CD4-positive, alpha-beta T cell treated with Interferon alpha-2 for 1 hour (primary cell): ENCODE data around the gene HOXB6.

Experiments used
- DNase-seq, 2 donors: peaks; one replicate each; pipeline ENCODE4 v3.0.0-alpha.2; 2020 to 2022

HOXB6 gene

GRCh38 chr17:48577946-48578615, 26.7 kb downstream of the HOXB6 start, which contains the start of gene HOXB4:
Gene HOXB4, minus strand, starts transcription at chr17:48578350. Its CDS starts 31 bp downstream, at chr17:48578319.
- peak; percentile 47 to 78 for DNase-seq

DNA sequence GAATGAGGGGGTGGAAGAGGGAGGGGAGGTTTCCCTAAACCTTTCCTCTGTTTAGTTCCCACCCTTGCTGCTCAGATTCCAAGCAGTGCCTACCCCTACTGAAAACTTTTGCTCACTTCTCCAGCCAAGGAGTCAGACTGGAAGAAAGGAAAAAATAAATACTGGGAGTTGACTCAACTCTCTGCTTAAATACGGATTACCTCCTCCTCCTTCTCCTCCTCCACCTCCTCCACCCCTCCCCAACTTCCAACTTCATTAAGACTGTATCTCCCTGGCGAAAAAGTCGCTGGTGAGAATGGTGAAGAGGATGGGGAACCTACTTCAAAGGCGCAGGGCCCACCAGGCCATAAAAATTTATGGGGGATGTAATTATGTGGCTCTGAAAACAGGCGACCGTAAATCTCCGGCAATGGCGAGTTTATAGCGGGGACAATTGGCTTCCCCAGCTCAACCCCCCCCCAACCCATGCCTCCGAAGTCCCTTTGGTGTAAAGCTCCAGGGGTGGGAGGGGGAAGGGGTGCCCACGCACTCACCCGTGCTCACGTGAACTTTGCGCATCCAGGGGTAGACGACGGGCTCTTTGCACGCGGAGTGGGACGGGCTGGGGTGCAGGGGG, 27.3 kb downstream of the HOXB6 start:
- DNase-seq = no peak

DNA sequence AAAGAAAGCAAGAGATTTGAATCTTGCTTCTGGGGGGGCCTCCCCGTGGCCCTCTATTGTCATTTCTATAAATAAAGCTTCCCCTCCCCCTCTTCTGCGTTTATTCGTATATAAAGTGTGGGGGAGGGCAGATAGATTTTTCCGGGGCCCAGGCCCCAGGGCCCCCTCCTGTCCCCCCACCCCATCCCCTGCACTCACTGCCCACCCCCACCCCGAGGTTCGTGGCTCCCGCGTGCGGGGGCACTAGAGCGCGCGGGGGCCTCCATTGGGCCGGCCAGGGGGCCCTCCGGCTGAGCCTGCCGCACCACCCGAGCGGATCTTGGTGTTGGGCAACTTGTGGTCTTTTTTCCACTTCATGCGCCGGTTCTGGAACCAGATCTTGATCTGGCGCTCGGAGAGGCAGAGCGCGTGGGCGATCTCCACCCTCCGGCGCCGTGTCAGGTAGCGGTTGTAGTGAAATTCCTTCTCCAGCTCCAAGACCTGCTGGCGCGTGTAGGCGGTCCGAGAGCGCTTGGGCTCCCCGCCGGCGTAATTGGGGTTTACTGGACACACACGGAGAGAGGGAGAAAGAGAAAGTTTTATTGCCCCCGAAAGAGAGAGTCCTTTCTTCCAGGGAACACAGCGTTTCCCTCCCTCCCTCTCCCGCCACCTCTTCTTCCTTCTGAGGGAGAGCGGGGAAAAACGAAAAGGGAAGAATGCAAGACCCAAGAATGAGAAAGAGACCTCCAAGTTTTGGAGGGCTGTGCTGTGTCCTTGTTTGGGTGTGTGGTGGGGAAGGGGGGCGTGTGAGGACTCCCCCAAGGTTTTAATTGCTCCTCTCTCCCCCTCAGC, 28.1 kb downstream of the HOXB6 start:
- no peak for DNase-seq

GRCh38 chr17:48575673-48576478, 28.9 kb downstream of the HOXB6 start:
- no peak for DNase-seq

- DNase-seq = no peak
Measured at GRCh38 chr17:48575066-48575582, 29.7 kb downstream of the HOXB6 start.

GRCh38 chr17:48574505-48575065, 30.2 kb downstream of the HOXB6 start:
- DNase-seq = no peak

GRCh38 chr17:48571826-48572417, 32.9 kb downstream of the HOXB6 start:
- DNase-seq = no peak

DNA sequence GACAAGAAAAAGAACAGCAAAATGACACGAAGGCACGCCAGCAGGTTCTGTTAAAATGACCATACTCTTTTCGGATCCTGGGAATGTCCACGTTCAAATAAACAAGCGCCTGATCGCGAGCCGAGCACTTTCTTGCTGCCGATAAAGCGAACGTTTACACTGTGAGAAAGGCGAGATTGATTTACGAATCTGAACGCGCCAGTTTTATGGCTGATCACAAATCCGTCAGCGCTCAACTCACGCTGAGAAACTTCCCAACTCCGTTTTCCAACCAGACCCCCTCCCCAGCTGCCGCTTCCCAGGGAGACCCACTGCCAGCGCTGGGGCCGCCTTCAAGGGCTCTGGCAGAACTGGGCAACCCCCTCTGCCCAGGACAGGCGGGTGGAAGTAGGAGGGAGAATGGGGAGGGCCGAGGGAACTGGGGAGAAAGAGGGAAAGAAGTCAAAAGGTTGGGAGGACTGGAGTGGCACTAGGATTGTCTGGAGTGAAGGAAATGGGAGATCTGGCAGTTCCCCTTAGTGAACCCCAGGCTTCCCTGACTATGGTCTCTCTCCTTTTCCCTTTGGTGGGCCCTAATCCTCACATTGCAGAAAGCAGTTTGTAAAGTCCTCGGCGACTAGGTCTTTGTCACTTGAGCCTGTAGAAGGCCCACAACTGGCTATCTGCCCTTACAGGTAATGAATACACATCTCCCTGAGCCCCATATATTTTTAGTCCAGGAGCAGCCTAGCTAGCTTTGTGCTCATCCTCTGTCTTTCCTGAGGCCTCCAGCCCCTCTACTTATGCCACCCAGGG, 33.6 kb downstream of the HOXB6 start:
- DNase-seq = no peak

GRCh38 chr17:48570325-48571023, 34.3 kb downstream of the HOXB6 start:
- no peak for DNase-seq

- no peak for DNase-seq
Measured at GRCh38 chr17:48569674-48570324, 35.0 kb downstream of the HOXB6 start.

- no peak for DNase-seq
Measured at GRCh38 chr17:48569240-48569582, 35.6 kb downstream of the HOXB6 start.

GRCh38 chr17:48568499-48569239, 36.1 kb downstream of the HOXB6 start:
- DNase-seq = no peak

DNA sequence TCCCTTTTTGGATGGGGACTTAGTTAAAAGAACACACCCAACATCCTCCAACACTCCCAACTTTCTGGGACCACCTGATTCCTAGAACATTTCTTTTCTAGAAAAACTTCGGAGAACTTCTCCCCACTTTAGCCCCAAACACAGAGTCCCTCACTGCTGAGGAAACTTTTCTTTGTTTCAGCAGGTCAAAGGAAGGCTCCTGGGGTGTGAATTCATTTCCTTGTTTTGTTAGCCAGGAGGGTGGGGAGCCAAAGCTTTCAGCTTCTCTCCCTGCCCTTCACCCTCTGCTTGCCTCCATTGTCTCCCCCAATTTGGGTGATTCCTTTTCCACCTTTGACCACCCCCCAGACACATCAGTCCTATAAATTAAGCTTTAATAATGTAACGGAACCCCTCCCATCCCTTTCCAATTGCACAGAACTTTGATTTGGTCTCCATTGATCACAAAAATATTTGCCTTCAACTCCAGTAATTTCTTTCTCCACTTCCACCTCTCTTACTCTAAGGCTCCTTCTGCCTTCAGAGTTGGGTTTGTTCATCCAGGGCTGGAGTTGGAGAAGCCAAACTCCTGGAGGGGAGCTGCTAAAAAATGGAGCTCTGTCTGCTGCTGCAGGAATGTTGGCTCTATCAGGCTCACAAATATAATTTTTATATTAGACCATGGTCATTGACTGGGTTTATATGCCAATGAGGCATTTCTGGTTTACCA, 37.0 kb downstream of the HOXB6 start:
- no peak for DNase-seq

- DNase-seq = no peak
Measured at GRCh38 chr17:48567209-48567608, 37.6 kb downstream of the HOXB6 start.

DNA sequence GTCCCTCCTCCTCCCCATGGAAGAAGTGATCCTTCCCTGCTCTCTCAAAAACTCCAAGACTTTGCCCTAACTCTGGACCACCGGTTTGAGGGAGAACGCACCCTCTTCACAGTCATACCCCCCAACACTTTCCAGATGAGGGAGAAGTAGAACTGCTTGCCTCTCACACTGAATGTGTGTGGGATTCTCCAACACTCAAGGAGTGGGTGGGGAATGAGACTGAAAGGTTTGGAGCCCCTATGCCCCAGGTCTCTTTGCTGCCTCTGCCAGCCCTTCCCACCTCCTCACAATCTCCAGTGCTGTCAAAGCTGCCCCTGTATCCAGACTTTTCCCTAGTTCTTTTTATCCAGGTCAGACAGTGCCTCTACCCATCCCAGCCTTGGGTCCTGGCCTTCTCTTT, 38.1 kb downstream of the HOXB6 start:
- DNase-seq = no peak

- DNase-seq = no peak
Measured at GRCh38 chr17:48565925-48566710, 38.7 kb downstream of the HOXB6 start.

GRCh38 chr17:48565022-48565554, 39.7 kb downstream of the HOXB6 start:
- DNase-seq = no peak
